Islet of Langerhans (tissue), 1 donor: ENCODE results near the gene GPM6B.

Experiments
- FAIRE-seq: peaks from one replicate; lab custom pipeline; 2011; peaks lifted over from hg19 to GRCh38; lab: Jason Lieb, UNC

Gene GPM6B

DNA sequence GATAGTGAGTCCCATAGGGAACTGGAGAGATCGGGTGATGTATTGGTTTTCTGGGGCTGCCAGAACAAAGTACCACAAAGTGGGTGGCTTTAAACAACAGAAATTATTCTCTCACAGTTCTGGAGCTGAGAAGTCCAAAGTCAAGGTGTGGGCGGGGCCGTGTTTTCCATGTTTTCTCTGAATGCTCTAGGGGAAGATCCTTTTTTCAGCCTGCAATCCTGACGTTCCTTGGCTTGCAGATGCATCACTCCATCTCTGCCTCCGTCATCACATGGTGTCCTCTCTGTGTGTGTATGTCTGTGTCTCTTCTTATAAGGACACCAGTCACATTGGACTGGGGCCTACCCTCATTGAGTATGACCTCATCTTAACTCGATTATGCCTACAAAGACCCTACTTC is 7.9 kb upstream of the GPM6B start:
- FAIRE-seq = no peak

DNA sequence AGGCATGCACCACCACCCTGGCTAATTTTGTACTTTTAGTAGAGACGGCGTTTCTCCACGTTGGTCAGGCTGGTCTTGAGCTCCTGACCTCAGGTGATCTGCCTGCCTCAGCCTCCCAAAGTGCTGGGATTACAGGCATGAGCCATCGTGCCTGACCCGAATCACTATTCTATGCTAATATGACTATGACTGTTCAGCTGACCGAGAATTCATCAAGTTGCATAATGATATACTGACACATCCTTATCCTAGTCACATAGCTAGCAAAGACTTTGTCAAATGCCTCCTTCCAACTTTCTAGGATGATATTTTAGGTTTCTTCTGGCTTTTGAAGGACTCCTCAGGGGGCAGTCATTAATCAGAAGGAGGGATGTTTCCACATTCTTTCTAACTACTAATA is 4.8 kb upstream of the GPM6B start:
- FAIRE-seq = no peak

DNA sequence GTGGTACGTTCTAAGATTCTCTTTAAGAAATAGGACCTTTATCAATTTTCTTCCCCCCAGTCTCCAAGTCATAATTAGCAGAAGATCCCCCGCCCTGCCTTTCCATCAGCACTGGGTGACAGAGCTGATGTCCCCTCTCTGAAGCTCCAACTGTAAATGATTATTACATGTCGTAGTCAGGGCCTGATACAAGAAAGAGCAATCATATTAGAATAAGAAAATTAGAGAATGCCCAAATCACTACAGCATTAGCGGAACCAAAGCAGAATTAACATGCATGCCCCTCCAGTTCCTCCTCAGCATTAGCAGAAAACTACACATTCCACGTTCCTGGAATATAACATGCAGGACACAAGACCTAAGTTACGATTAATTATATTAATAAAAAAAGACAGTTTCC is 717 bp downstream of the GPM6B start:
- no peak for FAIRE-seq

DNA sequence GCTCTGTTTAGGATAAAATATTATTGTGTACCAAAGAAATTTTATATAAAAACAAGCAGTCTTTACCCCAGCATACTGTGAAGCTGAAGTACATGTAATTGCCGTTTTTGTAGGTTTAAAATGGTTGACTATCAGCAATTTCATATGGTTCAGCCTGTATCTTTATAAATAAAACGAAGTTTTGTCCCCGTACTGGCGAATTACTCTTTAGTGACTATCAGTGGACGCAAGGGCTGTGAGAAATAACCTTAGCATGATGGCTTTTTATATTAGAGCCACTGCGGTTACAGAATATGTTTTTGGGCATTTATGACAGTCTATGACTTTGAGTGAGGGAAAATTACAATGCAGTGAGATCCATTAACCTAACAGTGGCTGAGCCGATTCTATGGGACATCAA is 1.2 kb downstream of the GPM6B start:
- no peak for FAIRE-seq

DNA sequence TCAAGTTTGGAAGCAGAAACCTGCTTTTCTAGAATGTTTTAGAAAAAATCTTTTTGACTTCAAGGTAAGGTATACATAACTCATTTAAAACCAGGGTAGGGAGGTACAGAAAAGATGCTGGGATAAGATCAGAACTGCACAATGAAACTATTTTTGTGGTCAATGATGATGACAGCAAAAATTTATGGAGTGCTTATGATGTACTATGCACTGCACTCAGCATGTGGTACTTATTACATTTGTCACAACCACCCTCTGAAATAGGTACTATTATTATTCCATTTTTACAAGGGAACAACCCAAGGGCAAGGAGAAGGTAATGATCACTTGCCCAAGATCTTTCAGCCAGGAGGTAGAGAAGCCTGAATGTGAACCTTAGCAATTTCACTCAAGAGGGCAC is 8.0 kb downstream of the GPM6B start:
- no peak for FAIRE-seq

DNA sequence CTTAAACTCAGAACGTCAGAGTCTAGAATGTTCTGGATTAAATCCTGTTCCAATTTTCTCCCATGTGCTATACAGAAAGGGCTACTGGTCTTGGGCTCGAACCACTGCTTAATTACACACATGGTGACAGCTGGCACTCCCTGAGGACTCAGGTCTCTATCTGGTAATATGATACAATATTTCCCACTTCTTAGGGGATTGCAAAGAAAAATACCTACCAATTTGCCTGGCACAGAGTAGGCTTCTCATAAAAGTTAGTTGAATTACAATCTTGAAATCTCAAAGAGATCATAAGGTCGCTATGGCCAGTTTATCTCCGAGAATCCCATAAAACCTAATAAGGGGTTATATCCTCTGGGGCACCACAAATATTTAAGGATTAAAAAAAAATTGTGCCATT is 8.6 kb downstream of the GPM6B start:
- no peak for FAIRE-seq

DNA sequence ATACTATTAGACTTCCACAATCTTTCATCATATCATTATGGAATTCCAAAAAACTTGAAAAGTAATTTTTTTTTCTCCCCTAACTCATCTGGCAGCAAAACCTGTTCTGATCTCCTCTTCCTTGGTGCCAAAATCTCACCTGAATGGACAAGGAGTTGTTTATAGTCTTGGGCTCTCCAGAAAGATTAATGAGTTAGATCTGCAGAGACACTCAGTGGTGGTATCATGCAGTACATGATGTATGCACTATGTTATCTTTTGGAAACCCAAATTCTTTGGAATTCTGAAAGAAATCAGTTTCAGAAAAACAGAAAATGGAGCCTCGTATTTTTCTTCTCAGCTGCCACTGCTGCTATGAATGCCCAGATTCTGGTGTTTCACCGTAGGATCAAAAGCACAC is 11.7 kb downstream of the GPM6B start:
- FAIRE-seq = no peak

DNA sequence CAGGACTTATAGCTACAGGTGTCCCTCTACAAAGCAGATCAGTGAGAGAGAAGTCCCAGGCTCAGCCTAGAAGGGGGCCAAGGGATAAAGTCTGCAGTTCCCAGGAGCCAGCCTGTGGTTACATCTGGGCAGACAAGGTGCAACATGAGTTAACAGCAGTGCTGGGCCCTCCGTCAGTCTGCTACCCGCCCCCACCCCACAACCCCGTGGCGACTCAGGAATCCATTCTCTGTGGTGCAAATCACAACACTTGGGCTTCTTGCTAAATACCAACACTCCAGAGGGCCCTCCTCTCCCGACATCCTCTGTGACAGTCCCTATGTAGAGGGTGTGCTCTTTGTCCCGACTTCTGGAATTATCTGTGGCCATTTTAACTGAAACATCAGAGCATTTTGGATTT is 13.8 kb downstream of the GPM6B start:
- no peak for FAIRE-seq

DNA sequence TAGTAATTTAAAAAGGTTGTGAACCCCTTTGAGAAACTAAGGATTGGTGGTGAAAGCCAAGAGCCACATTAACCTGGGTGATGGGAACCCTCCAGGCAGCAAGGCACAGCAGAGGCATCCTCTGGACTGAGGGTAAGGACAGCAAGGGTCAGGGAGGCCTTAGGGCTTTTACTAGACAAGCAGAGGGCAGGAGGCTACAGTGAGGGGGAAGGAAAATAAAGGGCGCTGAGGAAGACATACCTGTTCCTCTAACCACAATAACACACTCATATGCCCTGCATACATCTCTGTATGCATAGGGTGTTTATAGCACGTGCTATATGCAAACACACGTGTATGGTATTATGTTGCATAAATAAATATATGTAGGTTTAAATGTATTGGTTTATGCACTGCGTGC is 18.7 kb downstream of the GPM6B start:
- FAIRE-seq = no peak

DNA sequence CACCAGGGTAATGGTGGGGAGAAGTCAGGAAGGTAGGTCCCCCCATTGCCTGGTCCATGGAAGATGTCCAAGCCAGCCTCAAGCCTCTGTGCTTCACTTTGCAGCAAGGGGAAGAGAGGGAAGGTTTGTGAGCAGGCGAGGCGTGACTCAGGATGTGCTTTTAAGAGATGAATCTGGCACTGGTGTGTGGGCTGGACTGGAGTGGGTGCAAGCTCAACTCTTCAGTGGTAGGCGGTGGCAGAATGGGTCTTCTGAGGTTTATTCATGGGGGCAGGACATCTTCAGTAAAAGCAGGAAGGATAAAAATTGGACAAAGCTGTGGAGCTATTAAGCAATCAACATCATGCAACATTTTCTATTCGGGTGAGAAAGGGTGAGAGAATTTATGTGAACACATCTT is 19.4 kb downstream of the GPM6B start:
- FAIRE-seq = no peak

DNA sequence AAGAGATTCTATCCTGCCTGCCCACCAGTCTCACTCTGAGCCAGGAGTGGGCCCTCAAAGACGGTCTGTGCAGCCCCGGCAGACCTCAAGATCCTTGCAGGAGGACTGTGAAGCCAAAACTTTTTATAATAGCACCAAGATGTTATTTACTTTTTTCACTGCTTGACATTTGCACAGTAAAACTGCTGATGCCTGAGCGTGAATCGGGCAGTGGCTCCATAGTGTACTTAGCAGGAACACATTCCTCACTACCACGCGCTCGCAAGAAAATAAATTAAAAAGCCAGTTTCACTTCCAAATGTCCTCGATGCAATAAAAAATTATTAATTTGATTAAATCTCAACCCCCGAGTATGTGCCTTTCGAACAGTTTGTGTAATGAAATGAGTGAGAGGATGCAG is 22.5 kb downstream of the GPM6B start:
- no peak for FAIRE-seq

DNA sequence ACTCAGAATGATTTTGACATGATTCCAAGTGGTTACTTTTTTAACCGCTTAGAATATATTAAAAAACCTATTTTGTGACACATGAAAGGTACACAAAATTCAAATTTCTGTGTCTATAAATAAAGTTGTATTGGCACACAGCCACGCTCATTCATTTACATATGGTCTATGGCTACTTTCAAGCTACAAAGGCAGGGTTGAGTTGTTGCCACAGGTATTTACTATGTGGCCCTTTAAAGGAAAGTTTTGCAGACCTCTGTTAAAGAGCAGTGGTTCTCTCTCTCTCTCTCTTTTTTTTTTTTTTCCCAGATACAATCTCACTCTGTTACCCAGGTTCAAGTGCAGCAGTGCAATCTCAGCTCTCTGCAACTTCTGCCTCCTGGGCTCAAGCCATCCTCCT is 23.0 kb downstream of the GPM6B start:
- no peak for FAIRE-seq

DNA sequence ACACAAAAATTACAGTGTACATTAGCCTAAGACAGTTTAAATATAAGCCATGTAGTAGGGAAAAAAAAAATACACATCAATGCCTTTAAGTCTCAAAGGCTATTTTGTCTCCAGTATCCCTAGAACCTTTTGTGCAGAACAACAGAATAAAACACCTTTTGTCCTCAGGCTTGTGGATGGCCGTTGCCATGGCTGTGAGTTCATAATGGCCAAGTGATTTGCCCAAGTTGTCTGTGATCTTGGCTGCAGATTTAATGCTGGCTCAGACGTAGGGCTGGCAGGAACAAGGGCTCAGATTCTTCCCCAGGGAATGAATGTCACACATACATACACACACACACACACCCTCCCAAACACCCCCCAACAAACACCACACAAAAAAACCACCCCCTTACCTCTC is 25.3 kb downstream of the GPM6B start:
- FAIRE-seq = no peak

DNA sequence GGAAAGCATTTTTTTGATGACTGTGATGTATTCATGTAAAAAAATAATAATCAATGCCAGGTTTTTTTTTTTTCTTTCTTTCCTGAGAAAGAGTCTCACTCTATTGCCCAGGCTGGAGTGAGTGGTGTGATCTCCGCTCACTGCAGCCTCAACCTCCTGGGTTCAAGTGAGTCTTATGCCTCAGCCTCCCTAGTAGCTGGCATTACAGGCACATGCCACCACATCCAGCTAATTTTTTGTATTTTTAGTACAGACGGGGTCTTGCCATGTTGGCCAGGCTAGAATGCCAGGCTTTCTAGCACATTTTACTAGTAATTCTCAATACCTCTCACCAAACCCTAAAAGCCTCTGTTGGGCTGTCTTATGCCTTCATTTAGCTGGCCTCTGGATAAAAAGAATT is 25.7 kb downstream of the GPM6B start:
- FAIRE-seq = no peak

DNA sequence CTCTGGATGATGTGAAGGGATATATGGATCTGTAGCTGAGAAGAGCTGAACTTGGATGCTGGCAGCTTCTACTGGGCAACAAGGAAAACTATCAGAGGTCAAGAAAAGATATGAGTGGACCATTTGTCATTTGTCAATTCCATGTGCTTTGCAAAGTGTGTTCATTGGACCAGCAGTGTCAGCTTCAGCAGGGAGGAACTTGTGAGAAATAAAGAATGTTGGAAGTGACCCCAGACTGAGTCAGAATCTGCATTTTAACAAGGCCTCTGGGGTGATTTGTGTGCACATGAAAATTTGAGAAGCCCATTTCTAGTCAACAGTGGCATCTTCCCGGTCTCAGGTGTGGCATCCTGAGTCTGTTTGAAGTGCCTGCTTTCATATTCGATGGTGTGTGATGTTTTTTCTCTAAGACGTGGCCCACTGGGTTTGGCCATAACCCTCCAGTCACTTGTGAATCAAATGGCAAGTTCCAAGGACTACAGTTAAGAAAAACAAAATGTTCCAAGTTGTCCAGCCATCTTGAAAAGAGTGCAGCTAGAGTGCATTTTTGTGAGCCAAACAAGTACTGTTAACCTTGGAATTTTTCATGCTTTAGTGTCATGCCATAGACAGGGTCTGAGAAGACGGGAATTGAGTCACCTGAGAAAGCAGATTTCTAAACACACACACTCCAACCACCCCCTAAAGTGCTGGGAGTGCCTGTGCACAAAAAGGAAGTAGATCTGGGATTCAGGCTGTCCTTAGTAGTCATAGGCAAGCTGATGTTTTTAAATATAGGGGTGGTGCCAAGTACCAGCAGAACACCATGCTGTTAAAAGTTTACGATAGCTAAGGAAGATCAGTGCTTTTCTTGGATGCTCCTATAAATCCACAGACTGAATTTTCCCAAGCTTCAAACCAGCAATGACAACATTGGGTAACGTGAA is 26.4 kb downstream of the GPM6B start:
- FAIRE-seq = no peak

DNA sequence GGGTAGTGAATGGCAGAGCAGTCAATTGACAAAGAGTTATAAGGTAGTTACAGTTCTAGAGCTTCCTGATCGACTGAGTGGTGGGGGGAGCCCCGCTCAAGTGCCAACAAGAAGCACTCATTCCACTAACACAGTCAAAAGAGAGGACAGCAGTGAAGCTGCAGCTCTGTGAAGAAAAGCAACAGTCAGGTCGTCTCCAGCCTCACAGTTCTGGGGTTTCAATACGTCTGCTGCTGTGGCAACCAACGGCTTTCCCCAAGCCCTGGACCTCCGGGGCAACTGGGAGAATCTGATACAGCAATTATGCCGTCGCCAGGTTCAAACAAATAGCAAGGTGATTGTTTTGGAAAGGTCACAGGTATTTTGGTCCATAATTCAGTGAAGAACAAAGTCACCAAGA is 30.8 kb downstream of the GPM6B start:
- no peak for FAIRE-seq

DNA sequence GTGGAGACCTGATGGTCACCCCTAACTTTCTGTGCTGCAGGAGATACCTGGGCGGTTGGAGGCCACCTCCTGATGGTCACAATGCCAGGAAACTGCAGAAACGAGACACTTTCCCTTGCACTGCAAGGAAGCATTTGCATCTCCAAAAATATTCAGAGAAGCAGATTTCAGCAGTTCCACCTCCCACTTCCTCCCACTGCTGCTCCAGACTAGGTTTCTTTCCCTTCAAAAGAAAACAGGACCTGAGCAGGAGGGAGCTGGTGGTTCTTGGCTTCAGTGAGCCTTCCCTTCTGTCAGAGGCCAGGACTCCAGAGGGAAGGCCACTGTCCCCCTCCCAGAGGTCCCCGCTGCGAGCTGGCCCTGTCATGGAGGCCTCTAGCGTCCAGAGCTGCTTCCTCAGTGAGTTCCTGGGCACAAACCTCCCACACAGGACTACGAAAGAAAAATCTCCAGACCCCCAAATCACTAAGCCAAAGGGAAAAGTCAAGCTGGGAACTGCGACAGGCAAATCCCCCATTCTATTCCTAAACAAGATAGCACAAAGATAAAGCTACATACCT is 35.9 kb downstream of the GPM6B start:
- FAIRE-seq = no peak

DNA sequence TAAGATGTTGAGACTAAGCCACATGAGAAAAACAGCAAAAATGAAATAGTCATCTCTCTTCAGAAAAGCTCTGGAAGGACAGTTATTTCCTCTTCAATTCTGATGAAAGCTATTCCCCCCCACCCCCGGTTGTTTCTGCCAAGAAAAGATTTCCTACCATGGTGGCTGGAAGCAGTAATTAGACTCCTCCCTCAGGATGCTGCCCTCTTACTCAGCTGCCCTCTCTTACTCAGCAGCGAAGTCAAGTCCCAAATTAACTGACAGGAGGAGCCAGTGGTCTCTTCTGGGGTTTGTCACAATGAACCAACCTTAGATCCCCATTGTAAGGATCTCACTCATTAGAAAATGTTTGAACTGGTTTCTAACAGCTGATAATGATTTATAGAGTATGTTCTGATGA is 38.0 kb downstream of the GPM6B start:
- FAIRE-seq = no peak

DNA sequence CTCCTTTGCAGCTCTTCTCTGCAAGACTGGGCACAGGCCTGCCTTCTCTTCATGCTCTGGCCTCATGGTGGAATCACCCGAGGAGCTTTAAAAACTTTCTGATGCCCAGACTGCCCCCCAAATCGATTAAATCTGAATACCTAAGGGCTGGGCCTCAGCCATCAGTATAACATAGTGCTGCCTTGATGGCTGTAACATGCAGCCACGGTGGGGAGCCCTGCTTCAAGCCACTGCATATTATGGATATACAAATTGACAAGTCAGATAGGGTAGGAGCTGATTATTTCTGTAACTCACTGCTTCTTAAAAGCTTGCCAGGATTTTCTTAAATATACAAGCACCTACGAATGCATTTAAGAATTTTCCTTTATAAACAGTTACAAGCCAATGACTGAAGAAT is 40.5 kb downstream of the GPM6B start:
- no peak for FAIRE-seq

DNA sequence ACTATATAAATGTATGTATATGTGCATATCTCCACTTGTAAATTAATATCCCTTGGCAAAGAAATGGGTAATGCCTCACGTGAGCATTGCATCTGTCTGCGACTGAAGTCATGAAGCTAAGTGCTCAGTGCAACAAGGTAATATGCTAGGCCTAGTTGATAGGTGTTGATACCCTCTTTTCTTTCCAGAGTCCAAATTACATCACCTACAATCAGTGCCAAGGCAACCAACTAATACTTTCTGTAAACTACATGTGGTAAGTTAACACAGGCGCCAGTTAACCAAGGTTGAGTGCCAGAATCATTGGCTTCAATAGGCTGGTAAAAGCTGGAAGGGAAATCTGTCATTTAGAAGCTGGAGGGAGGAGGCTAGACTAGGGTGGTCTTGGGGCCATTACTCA is 41.1 kb downstream of the GPM6B start:
- FAIRE-seq = no peak

DNA sequence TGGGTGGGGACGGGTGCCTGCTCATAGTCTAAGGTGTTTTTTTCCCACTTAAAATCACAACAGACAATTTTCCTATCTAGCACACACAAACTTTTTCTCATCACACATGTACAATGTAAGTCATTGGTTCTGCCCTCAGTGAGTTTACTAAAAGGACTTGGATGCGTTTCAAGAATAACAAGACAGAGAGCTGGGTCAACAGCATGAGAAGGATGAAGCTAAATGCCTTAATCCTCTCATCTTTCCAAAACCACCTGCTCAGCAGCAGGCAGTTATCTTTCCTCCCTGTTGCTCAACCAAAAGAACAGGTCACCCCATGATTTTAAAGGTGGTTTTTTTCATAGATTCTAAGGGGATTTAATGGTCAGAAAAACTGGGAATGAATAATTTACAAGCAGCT is 42.2 kb downstream of the GPM6B start:
- FAIRE-seq = no peak

DNA sequence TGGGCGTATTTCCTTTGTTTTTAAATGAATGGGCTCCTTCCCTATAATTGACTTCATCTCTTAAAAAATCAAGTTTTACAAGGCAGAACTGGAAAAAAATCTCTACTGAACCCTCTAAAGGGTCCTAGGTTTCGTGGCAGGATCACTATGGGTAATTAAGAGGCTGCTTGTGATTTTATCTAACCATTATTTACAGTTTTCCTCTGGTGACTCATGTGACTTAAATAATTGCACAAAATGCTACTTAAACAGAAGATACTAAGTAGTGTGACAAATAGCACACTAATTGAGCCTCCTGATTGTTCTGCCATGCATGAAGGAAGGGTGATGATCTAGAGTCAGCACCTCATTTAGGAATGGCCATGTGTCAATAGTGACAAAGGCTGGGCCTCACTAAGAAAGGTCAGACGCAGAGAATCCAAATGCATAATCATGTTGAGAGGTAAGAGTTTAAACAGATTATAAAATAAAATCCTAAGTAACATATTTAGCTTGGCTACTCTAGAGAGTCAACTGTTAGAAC is 46.8 kb downstream of the GPM6B start:
- peak; percentile 99 for FAIRE-seq

DNA sequence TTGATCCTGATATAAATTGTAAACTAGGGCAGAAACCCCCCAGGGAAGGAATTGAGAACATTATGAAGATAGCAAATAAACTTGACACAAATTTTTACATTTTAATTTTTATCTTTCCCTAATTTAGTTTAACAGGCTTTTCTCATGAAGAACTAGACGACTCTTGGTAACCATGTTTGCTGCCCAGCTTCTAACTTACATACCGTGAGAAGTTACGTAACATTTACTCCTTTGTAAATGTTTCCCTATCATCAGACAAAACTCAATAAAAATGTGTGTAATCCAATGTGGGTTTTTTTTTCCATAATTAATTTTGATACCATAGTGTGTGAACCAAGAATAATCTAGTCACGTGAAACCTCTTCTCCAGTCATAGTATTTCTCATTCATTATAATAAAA is 48.0 kb downstream of the GPM6B start:
- peak; percentile 49 for FAIRE-seq

DNA sequence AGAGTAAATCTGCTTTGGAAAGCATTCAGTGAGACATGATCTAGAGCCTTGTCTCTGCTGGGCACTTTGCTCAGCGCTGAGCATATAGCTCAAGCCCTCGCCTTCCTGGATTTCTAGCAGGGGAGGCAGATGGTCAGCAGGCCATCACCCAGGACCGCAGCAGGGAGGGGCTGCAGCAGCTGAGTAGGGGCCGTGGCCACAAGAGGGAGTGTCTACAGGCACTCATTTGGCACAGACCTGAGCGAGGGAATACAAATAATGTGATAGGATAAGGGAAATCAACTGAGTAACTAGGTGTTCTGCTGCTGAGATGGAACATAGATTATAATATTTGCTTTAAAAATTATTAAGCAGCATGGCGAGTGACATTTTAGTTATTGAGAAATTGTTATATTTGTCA is 52.1 kb downstream of the GPM6B start:
- peak; percentile 61 for FAIRE-seq
